Esophagus muscularis mucosa (tissue), 4 donors: Measurements from ENCODE around the gene DOCK10. TPM values are rescaled to one million over a fixed set of nuclear protein-coding genes. Genes with fewer than 3 reads are reported as not detected.

ENCODE experiments used
- DNase-seq: peaks from one replicate; pipeline ENCODE4 v3.0.0-alpha.2; 2017; ENCODE audit errors: extremely low spot score
- H3K27ac ChIP-seq, 4 donors: fragments of 200-600 bp; sonication (generic); replicated peaks in 1 of 4; 1 replicate in 3 of 4; 2 replicates in 1 of 4; pipeline ENCODE4 v1.5.1; 2016 to 2019; ENCODE audit warnings: mild to moderate bottlenecking in 1 of 4
- H3K27me3 ChIP-seq, 4 donors: fragments of 200-600 bp; sonication (generic); one replicate each; pipeline versions ENCODE4 v1.5.1 to v1.6.0; 2016 to 2019
- H3K36me3 ChIP-seq, 4 donors: fragments of 200-600 bp; sonication (generic); one replicate each; pipeline ENCODE4 v1.5.1; 2016 to 2019
- H3K4me1 ChIP-seq, 4 donors: fragments of 200-600 bp; sonication (generic); one replicate each; pipeline ENCODE4 v1.5.1; 2016 to 2019
- H3K4me3 ChIP-seq, 4 donors: fragments of 200-600 bp; sonication (generic); 1 replicate in 2 of 4; 2 replicates in 2 of 4; pipeline ENCODE4 v1.5.1; 2016 to 2019; ENCODE audit warnings: mild to moderate bottlenecking in 4 of 4, moderate library complexity in 1 of 4
- H3K9me3 ChIP-seq, 4 donors: fragments of 200-600 bp; sonication (generic); 1 replicate in 3 of 4; 2 replicates in 1 of 4; pipeline ENCODE4 v1.5.1; 2016 to 2019
- CTCF ChIP-seq, 3 experiments: fragments of 200-600 bp in 2 of 3; fragments of 450-650 bp in 1 of 3; sonication (generic) in 2 of 3; IDR thresholded peaks; one replicate each; pipeline ENCODE4 v1.5.1; 2017 to 2019; ENCODE audit warnings: antibody characterized with exemption in 3 of 3, mild to moderate bottlenecking in 2 of 3, moderate library complexity in 1 of 3
- EP300 ChIP-seq: sonication (generic); formaldehyde crosslinking; IDR thresholded peaks from one replicate; pipeline ENCODE4 v1.6.1; 2017; ENCODE audit warnings: antibody characterized with exemption
- POLR2A ChIP-seq: fragments of 450-650 bp; IDR thresholded peaks from one replicate; pipeline ENCODE4 v1.6.1; 2017; ENCODE audit warnings: antibody characterized with exemption, moderate library complexity, mild to moderate bottlenecking, low read depth
- POLR2AphosphoS5 ChIP-seq, 2 donors: sonication (generic); formaldehyde crosslinking; IDR thresholded peaks; one replicate each; pipeline ENCODE4 v1.6.1; 2017; ENCODE audit warnings: antibody characterized with exemption in 2 of 2
- WGBS: methylation state at CpG from one replicate; pipeline ENCODE4 v1.1.5; 2018; 5-methylcytosine and 5-hydroxymethylcytosine counted together
- intact Hi-C: fragments of 100-400 bp; cut with DNase I; formaldehyde crosslinking; loops from one replicate; pipeline ENCODE4 v1.15.1; 2023
- total RNA-seq, 4 donors: library from RNA; depleted of rRNA; stranded (reverse); fragments of >200 nt; gene quantifications; one replicate each; pipeline versions ENCODE4 v1.1.0 to v1.2.1, GENCODE V29; 2016

Gene DOCK10
- total RNA-seq, 4 donors from 2014 or later, result 1.9 to 11.6 (median 6.3) TPM

- WGBS, result 71% methylated on average over 7 of the region's 7 CpGs
- TF ChIP-seq EP300 (no peak), CTCF (IDR thresholded peaks at IDR 0.05) (no peak), POLR2A (no peak), POLR2AphosphoS5 (IDR thresholded peaks at IDR 0.05) (no peak)
- intact Hi-C loops, result no loop called here
- Histone ChIP-seq H3K4me1 (no peaks in the 10 kb centered on the region), H3K27me3 (no peaks in the 10 kb centered on the region), H3K27ac (no peak overlapping the region), H3K36me3 (no peaks in the 10 kb centered on the region), H3K9me3 (no peaks in the 10 kb centered on the region), H3K4me3 (no peak overlapping the region)
- DNase-seq, result no peak
Measured at GRCh38 chr2:224976629-224977525, 65.4 kb downstream of the DOCK10 start.

- Histone ChIP-seq H3K4me3 (no peak overlapping the region), H3K27me3 (no peaks in the 10 kb centered on the region), H3K27ac (no peak overlapping the region), H3K36me3 (no peaks in the 10 kb centered on the region), H3K4me1 (no peaks in the 10 kb centered on the region), H3K9me3 (no peaks in the 10 kb centered on the region)
- TF ChIP-seq CTCF (IDR thresholded peaks at IDR 0.05) (no peak), POLR2AphosphoS5 (IDR thresholded peaks at IDR 0.05) (no peak), POLR2A (no peak), EP300 (no peak)
- no peak for DNase-seq
- intact Hi-C loops, result no loop called here
- 81% methylated on average over 4 of the region's 4 CpGs for WGBS
Measured at GRCh38 chr2:224975761-224976160, 66.5 kb downstream of the DOCK10 start.

- H3K36me3 ChIP-seq, result no peaks in the 10 kb centered on the region
- H3K27ac ChIP-seq, result peak overlapping the region in 1 of 4 donors; percentile 23
- DNase-seq, result peak; percentile 78
- no peak for TF ChIP-seq POLR2A
- TF ChIP-seq CTCF (IDR thresholded peaks at IDR 0.05), result no peak
- no peak for TF ChIP-seq POLR2AphosphoS5 (IDR thresholded peaks at IDR 0.05)
- TF ChIP-seq EP300, result no peak
- H3K4me3 ChIP-seq, result no peak overlapping the region
- no peaks in the 10 kb centered on the region for H3K9me3 ChIP-seq
- no peaks in the 10 kb centered on the region for H3K27me3 ChIP-seq
- no peaks in the 10 kb centered on the region for H3K4me1 ChIP-seq
- WGBS, result 82% methylated on average over 10 of the region's 10 CpGs
- intact Hi-C loops, result no loop called here
Measured at GRCh38 chr2:224973112-224974016, 68.9 kb downstream of the DOCK10 start.

GRCh38 chr2:224971214-224971613 lies 71.1 kb downstream of the DOCK10 start:
- WGBS, result 72% methylated on average over 4 of the region's 4 CpGs
- Histone ChIP-seq H3K4me1 (no peaks in the 10 kb centered on the region), H3K27me3 (no peaks in the 10 kb centered on the region), H3K27ac (no peak overlapping the region), H3K36me3 (no peaks in the 10 kb centered on the region), H3K4me3 (no peak overlapping the region), H3K9me3 (no peaks in the 10 kb centered on the region)
- intact Hi-C loops, result no loop called here
- DNase-seq, result peak; percentile 72
- TF ChIP-seq CTCF (IDR thresholded peaks at IDR 0.05) (no peak), EP300 (no peak), POLR2AphosphoS5 (IDR thresholded peaks at IDR 0.05) (no peak), POLR2A (no peak)
